ENCODE data around the gene ODR4.
"Not testable (repeated sequence)": the region's sequence is repeated elsewhere in the genome, so short reads cannot be mapped to it uniquely, and the experiment has no call there.

DNA sequence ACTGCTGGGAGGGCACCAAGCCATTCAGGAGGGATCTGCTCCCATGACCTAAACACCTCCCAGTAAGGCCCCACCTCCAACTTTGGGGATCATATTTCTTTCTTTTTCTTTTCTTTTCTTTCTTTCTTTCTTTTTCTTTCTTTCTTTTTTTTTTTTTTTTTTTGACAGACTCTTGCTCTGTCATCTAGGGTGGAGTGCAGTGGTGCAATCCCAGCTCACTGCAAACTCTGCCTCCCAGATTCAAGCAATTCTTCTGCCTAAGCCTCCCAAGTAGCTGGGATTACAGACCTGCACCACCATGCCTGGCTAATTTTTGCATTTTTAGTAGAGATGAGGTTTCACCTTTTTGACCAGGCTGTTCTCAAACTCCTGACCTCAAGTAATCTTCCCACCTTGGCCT, 89.9 kb downstream of the ODR4 start:
- TF ChIP-seq, protein P1, sequence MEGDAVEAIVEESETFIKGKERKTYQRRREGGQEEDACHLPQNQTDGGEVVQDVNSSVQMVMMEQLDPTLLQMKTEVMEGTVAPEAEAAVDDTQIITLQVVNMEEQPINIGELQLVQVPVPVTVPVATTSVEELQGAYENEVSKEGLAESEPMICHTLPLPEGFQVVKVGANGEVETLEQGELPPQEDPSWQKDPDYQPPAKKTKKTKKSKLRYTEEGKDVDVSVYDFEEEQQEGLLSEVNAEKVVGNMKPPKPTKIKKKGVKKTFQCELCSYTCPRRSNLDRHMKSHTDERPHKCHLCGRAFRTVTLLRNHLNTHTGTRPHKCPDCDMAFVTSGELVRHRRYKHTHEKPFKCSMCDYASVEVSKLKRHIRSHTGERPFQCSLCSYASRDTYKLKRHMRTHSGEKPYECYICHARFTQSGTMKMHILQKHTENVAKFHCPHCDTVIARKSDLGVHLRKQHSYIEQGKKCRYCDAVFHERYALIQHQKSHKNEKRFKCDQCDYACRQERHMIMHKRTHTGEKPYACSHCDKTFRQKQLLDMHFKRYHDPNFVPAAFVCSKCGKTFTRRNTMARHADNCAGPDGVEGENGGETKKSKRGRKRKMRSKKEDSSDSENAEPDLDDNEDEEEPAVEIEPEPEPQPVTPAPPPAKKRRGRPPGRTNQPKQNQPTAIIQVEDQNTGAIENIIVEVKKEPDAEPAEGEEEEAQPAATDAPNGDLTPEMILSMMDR (IDR thresholded peaks at IDR 0.05), result not testable (repeated sequence)
- TF ChIP-seq POLR2A (IDR thresholded peaks at IDR 0.05), result not testable (repeated sequence)

All from Peyer's patch (tissue), 4 donors.